ENCODE data around the gene LARGE1.

LARGE1 gene

GRCh38 chr22:33891992-33892391, 28.3 kb downstream of the LARGE1 start:
- DNase-seq = no peak
- in situ Hi-C loops (cut with HindIII; ENCODE audit: low pct_ligation_motif_present, low pct_unique_long_range_greater_than_20kb, low sequenced_read_pairs) = no loop called here

GRCh38 chr22:33891455-33891854, 28.8 kb downstream of the LARGE1 start:
- in situ Hi-C loops (cut with HindIII; ENCODE audit: low pct_ligation_motif_present, low pct_unique_long_range_greater_than_20kb, low sequenced_read_pairs) = no loop called here
- no peak for DNase-seq

- in situ Hi-C loops (cut with HindIII; ENCODE audit: low pct_ligation_motif_present, low pct_unique_long_range_greater_than_20kb, low sequenced_read_pairs) = no loop called here
- no peak for DNase-seq
Measured at GRCh38 chr22:33889748-33890147, 30.5 kb downstream of the LARGE1 start.

DNA sequence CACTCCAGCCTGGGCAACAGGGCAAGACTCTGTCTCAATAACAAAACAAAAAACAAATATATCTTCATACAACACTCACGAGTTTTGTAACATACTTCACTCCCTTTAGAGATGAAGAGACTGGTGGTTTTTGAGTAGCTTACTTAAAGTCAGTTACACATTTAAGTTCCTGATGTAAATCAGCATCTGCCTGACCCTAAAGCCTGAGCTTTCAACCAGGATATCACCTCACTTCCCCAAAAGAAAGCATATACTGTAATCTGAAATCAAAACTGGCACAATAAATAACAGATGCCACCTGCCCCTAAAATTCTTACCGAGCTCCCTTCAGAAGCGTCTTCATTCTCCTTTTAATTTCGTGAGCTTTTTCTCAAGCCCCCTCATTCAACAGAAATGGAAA, 31.5 kb downstream of the LARGE1 start:
- DNase-seq = no peak
- in situ Hi-C loops (cut with HindIII; ENCODE audit: low pct_ligation_motif_present, low pct_unique_long_range_greater_than_20kb, low sequenced_read_pairs) = no loop called here

GRCh38 chr22:33887173-33887572, 33.1 kb downstream of the LARGE1 start:
- in situ Hi-C loops (cut with HindIII; ENCODE audit: low pct_ligation_motif_present, low pct_unique_long_range_greater_than_20kb, low sequenced_read_pairs) = no loop called here
- no peak for DNase-seq

DNA sequence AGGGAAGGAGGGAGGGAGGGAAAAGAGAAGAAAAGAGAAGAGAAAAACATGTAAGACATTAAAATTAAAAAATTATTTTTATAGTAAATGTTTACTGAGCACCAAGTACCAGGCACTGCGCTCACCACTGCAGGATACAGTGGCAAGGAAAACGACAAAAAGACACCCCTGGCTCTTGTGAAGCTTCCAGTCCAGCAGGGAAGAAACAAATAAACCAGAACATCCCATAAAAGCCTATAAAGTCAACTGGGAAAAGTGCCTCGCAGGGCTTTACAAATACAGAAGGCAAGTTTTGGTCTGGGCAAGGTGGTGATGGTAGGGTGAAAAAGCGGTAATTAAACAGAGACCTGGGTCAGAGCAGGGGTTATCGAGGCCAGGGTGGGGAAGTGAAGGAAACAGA, 33.6 kb downstream of the LARGE1 start:
- in situ Hi-C loops (cut with HindIII; ENCODE audit: low pct_ligation_motif_present, low pct_unique_long_range_greater_than_20kb, low sequenced_read_pairs) = no loop called here
- no peak for DNase-seq

- in situ Hi-C loops (cut with HindIII; ENCODE audit: low pct_ligation_motif_present, low pct_unique_long_range_greater_than_20kb, low sequenced_read_pairs) = no loop called here
- no peak for DNase-seq
Measured at GRCh38 chr22:33884829-33885228, 35.4 kb downstream of the LARGE1 start.

- in situ Hi-C loops (cut with HindIII; ENCODE audit: low pct_ligation_motif_present, low pct_unique_long_range_greater_than_20kb, low sequenced_read_pairs) = no loop called here
- DNase-seq = no peak
Measured at GRCh38 chr22:33883961-33884808, 36.1 kb downstream of the LARGE1 start.

DNA sequence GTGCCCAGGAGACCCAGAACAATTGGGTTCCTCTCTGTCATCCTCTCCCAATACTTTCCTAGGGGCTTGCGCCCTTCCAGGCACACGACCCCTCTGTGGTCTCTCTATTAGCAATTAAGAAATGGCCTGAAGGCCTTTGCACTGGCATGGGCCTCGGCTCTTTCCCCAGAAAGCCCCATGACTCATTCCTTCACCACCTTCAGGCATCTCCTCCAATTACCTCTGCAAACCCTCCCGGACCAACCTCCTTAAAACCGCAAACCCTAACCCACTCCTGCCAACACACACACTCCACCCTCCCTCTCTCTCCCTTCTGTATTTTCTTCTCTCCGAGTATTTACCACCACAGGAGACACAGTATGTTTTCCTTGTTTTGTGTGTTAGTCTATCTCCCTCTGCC, 36.7 kb downstream of the LARGE1 start:
- DNase-seq = peak; percentile 11
- in situ Hi-C loops (cut with HindIII; ENCODE audit: low pct_ligation_motif_present, low pct_unique_long_range_greater_than_20kb, low sequenced_read_pairs) = no loop called here

GRCh38 chr22:33882991-33883390, 37.3 kb downstream of the LARGE1 start:
- in situ Hi-C loops (cut with HindIII; ENCODE audit: low pct_ligation_motif_present, low pct_unique_long_range_greater_than_20kb, low sequenced_read_pairs) = no loop called here
- no peak for DNase-seq

DNA sequence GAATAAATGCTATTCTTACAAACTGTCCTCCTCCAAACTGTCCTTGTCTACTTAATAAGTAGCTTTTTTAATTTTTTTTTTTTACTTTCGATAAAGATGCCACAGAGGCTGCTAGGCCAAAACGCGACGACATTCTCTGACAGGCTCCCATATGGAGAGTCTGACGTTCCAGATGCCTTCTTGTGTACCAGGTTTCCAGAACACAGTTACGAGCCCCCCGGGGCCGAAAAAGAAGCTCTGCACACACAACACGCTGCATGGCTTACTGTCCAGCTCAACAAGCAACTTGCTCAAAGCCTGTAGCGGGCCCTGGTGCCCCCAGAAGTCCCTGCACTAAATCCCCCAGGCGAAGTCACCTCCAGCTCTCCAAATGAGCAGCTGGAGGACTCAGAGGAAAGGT, 39.3 kb downstream of the LARGE1 start:
- in situ Hi-C loops (cut with HindIII; ENCODE audit: low pct_ligation_motif_present, low pct_unique_long_range_greater_than_20kb, low sequenced_read_pairs) = no loop called here
- no peak for DNase-seq

DNA sequence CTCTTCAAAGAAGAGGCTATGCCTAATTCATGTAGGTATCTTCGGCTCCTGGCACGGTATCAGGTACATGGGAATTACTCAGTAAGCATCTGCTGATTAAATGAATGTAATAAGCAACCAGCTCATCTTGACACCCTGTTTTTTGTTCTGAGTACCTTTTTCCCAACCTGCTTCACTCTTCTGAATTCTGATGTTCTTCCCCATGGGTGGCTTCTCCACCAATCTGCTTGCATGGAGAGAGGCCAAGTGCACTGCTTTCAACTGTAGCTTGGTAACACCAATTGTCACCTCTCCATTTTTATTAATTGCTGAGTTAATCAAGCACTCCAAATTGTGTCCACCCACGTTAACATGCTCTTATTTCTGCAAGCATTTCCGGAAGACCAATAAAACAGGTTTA, 40.5 kb downstream of the LARGE1 start:
- in situ Hi-C loops (cut with HindIII; ENCODE audit: low pct_ligation_motif_present, low pct_unique_long_range_greater_than_20kb, low sequenced_read_pairs) = no loop called here
- no peak for DNase-seq

DNA sequence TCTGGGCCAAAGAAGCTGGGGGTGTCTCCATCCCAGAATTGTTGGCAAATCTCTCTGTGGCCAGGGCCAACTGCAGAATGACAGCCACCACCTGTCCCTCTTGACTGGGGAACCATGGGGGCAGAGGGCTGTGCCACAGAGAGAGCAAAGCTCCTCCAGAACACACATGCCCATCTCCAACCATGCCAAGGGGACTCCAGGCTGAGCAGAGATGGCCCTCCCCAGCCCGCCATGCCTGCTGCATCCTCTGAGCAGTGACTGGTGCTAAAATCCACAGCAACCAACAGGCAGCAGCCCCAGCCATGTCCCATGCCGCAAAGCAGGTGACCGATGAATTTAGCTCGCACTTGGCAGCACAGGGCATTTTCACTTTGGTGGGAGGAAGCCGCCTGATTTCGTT, 45.0 kb downstream of the LARGE1 start:
- no peak for DNase-seq
- in situ Hi-C loops (cut with HindIII; ENCODE audit: low pct_ligation_motif_present, low pct_unique_long_range_greater_than_20kb, low sequenced_read_pairs) = no loop called here

DNA sequence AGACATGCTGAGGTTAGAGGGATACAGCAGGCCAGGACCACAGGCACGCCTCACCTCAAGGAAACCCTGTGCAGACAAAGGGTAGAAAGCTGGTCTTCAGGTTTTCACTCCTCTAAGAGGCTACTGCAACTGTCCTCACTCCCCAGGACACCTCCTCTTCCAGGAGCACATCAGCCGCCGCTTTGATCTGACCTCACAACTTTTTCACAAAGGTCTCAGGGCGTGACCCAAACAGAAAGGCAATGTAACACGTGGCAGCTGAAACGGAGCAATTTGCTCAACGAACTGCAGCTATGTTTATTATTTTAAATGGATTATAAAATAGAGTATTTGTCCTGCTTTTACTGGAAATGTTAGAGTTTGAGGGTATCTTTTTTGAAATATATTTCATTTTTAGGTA, 46.1 kb downstream of the LARGE1 start:
- in situ Hi-C loops (cut with HindIII; ENCODE audit: low pct_ligation_motif_present, low pct_unique_long_range_greater_than_20kb, low sequenced_read_pairs) = no loop called here
- no peak for DNase-seq

DNA sequence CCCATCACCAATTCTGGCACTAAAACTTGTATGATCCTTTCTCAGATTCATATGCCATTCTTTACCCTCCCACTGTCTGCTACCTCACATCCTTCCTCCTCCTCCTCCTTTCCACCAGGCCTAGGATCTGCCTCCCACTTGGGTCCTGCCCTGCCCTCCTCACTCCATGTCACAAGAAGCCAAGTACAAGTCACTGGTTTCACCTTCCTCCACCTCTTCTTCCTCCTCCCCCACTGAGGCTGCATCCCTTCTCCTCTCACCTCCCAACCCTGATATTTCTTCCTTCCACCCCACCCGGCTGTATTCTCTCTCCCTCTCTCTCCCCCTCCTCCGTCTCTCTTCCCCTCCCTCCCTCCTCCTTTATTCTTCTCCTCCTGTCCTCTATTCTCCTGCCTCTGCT, 46.6 kb downstream of the LARGE1 start:
- no peak for DNase-seq
- in situ Hi-C loops (cut with HindIII; ENCODE audit: low pct_ligation_motif_present, low pct_unique_long_range_greater_than_20kb, low sequenced_read_pairs) = no loop called here

DNA sequence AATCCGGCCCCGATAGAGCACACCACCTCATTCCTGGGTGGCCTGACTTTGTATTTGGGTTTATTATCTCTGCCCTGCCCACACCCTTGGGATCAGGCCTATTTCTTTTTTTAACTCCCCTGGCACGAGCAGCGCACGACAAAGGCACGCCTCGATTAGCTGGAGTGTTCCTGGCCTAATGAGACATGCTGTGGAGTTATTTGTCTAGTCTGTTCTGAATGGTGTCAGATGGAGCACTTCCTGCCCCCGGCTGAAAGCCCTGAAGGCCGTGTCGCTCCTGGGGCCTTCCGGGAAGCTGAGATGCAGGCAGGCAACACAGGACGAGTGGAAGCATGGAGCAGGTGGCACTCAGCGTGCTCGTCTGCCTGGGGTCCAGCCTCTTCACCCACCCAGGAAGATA, 47.1 kb downstream of the LARGE1 start:
- no peak for DNase-seq
- in situ Hi-C loops (cut with HindIII; ENCODE audit: low pct_ligation_motif_present, low pct_unique_long_range_greater_than_20kb, low sequenced_read_pairs) = no loop called here

DNA sequence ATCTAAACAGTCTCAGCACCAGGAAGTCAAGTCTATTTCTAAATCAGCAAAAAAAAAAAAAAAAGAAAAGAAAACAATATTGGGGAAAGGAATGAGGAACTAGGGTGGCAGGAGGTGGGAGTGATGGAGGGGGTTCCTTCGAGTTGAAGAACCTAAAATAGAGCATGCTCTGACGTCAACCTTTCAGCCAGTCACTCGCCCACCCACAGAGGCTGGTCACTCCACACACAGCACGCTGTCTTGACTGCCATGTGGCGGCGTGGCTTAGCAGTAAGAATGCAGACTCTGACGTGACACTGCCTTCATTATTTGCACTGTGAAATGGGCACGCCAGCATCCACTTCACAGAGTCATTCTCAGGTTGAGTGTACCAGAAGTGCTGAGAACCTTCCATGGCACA, 48.3 kb downstream of the LARGE1 start:
- in situ Hi-C loops (cut with HindIII; ENCODE audit: low pct_ligation_motif_present, low pct_unique_long_range_greater_than_20kb, low sequenced_read_pairs) = no loop called here
- no peak for DNase-seq

DNA sequence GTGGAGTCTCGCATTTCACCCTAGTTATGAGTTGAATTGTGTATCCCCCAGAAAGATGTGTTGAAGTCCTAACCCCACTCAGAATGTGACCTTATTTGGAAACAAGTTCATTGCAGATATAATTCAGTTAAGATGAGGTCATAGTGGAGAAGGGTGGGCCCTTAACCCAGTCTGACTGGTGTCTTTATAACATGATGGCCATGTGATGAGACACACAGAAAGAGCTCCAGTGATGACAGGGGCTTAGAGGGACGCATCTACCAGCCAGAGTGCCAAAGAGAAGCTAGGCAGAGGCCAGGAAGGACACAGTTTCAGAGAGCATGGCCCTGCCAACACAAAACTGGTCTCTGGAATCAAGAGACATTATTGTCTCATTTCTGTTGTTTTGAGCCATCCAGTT, 50.3 kb downstream of the LARGE1 start:
- in situ Hi-C loops (cut with HindIII; ENCODE audit: low pct_ligation_motif_present, low pct_unique_long_range_greater_than_20kb, low sequenced_read_pairs) = no loop called here
- no peak for DNase-seq

- DNase-seq = no peak
- in situ Hi-C loops (cut with HindIII; ENCODE audit: low pct_ligation_motif_present, low pct_unique_long_range_greater_than_20kb, low sequenced_read_pairs) = no loop called here
Measured at GRCh38 chr22:33867971-33868370, 52.3 kb downstream of the LARGE1 start.

DNA sequence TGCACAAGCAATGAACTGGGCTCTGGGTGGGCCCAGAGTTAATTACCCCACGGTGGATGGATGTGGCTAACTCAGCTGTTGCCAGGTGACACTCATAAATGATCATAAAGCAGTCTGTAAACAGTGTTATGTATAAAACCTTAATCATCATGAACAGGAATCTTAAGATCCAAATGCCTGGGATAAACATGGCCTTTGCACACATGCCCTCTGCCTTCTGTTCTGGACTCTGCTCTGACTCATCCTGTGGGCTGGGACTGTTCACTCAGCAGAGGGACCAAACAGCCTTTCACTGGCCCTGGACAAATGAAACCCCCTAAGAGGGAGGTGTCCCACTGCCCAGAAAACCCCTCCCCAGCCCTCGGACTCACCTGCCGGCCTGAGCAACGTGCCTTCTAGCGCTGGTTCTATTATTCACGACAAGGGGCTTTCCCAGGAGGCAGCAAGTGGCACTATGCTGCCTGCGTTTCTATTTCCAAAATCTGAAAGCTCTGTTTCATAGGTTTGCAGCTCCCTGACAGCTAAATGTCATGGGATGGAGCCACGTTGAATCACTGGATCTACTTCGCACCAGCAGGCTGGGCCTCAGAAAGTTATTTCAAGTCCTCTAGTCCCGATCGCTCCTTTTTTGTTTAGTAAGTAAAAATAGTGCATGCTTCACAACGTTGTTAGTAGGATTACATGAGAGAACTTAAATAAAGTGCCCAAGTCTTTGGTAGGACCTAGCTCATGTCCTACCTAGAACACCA, 53.0 kb downstream of the LARGE1 start:
- no peak for DNase-seq
- in situ Hi-C loops (cut with HindIII; ENCODE audit: low pct_ligation_motif_present, low pct_unique_long_range_greater_than_20kb, low sequenced_read_pairs) = no loop called here
